HepG2 (cell line): ENCODE data around the gene RUNX3. TPM values are rescaled to one million over a fixed set of nuclear protein-coding genes. Genes with fewer than 3 reads are reported as not detected.

Experiments used
- ATF7 ChIP-seq, 2 experiments: fragments of 450-650 bp in 1 of 2; sonication (generic) in 1 of 2; formaldehyde crosslinking in 1 of 2; IDR thresholded peaks; 2 replicates each; pipeline versions ENCODE4 v1.4.0 to v1.6.1; 2016 to 2020; ENCODE audit warnings: antibody characterized with exemption in 1 of 2, mild to moderate bottlenecking in 1 of 2, missing genetic modification reagents in 1 of 2
- CBX1 ChIP-seq: IDR thresholded peaks from one replicate; pipeline ENCODE4 v1.6.1; 2016; ENCODE audit warnings: antibody characterized with exemption, low read depth
- DMTF1 ChIP-seq: sonication (generic); formaldehyde crosslinking; IDR thresholded peaks from 2 replicates; pipeline ENCODE4 v1.4.0; 2020; ENCODE audit warnings: mild to moderate bottlenecking, missing genetic modification reagents
- FOXM1 ChIP-seq: sonication (generic); formaldehyde crosslinking; IDR thresholded peaks from 2 replicates; pipeline ENCODE4 v1.5.0; 2020; ENCODE audit warnings: missing genetic modification reagents
- GATAD1 ChIP-seq: IDR thresholded peaks from 2 replicates; pipeline ENCODE4 v1.6.1; 2016; ENCODE audit warnings: missing genetic modification reagents, missing compliant biosample characterization
- HCFC1 ChIP-seq: fragments of 150-350 bp; IDR thresholded peaks from 2 replicates; pipeline ENCODE4 v1.6.1; 2014; ENCODE audit warnings: low read depth, low read length
- IRF1 ChIP-seq: sonication (generic); formaldehyde crosslinking; IDR thresholded peaks from 2 replicates; pipeline ENCODE4 v1.4.0; 2020; ENCODE audit warnings: low read depth, mild to moderate bottlenecking, missing genetic modification reagents
- KDM1A ChIP-seq: IDR thresholded peaks from 2 replicates; pipeline ENCODE4 v1.6.1; 2016; ENCODE audit warnings: missing compliant biosample characterization
- KLF6 ChIP-seq: IDR thresholded peaks from 2 replicates; pipeline ENCODE4 v1.8.0; 2016; ENCODE audit warnings: missing biosample characterization, missing genetic modification reagents
- MED13 ChIP-seq: sonication (generic); formaldehyde crosslinking; IDR thresholded peaks from 2 replicates; pipeline ENCODE4 v1.5.0; 2020; ENCODE audit warnings: missing genetic modification reagents
- MXD4 ChIP-seq: IDR thresholded peaks from 2 replicates; pipeline ENCODE4 v1.6.1; 2016; ENCODE audit warnings: mild to moderate bottlenecking, missing biosample characterization, missing genetic modification reagents
- NKX3-1 ChIP-seq: sonication (generic); formaldehyde crosslinking; IDR thresholded peaks from 2 replicates; pipeline ENCODE4 v1.5.0; 2020; ENCODE audit warnings: missing genetic modification reagents
- PHF21A ChIP-seq: sonication (generic); formaldehyde crosslinking; IDR thresholded peaks from 2 replicates; pipeline ENCODE4 v1.5.0; 2020; ENCODE audit warnings: mild to moderate bottlenecking, missing genetic modification reagents
- PRDM4 ChIP-seq: sonication (generic); formaldehyde crosslinking; IDR thresholded peaks from 2 replicates; pipeline ENCODE4 v1.9.0; 2021; ENCODE audit warnings: missing genetic modification reagents, borderline replicate concordance
- REPIN1 ChIP-seq: sonication (generic); formaldehyde crosslinking; IDR thresholded peaks from 2 replicates; pipeline ENCODE4 v1.8.0; 2022; ENCODE audit warnings: missing genetic modification reagents, low read depth, mild to moderate bottlenecking, borderline replicate concordance
- TFDP2 ChIP-seq: sonication (generic); formaldehyde crosslinking; IDR thresholded peaks from 2 replicates; pipeline ENCODE4 v1.4.0; 2020; ENCODE audit warnings: missing genetic modification reagents
- U2AF1 ChIP-seq: fragments of 200-400 bp; formaldehyde crosslinking; optimal IDR thresholded peaks from 2 replicates; pipeline ENCODE3; 2017; ENCODE audit warnings: mild to moderate bottlenecking, low read depth, low read length
- ZNF503 ChIP-seq: sonication (generic); formaldehyde crosslinking; IDR thresholded peaks from 2 replicates; pipeline ENCODE4 v1.4.0; 2020; ENCODE audit warnings: missing genetic modification reagents
- ZNF546 ChIP-seq: sonication (generic); formaldehyde crosslinking; conservative IDR thresholded peaks from 2 replicates; pipeline ENCODE4 v1.8.1; 2023; ENCODE audit warnings: mild to moderate bottlenecking, missing genetic modification reagents
- ZNF556 ChIP-seq: sonication (generic); formaldehyde crosslinking; IDR thresholded peaks from 2 replicates; pipeline ENCODE4 v1.4.0; 2020; ENCODE audit warnings: mild to moderate bottlenecking, missing genetic modification reagents, borderline replicate concordance
- ZNF792 ChIP-seq: IDR thresholded peaks from 2 replicates; pipeline ENCODE4 v1.6.1; 2016
- polyA plus RNA-seq, 8 experiments: library from polyadenylated mRNA; depleted of rRNA in 3 of 8; stranded (reverse) in 7 of 8; unstranded in 1 of 8; fragments of >200 nt; fragmentation: Illumina TruSeq in 4 of 8; extraction: Trizol in 4 of 8; gene quantifications; 2 replicates each; pipeline versions ENCODE4 v1.2.1 to v1.2.3, GENCODE V29; 2011 to 2016; ENCODE audit warnings: low read depth in 4 of 8, missing spikeins in 1 of 8, mixed read lengths in 1 of 8; ENCODE audit not compliant: insufficient read depth in 1 of 8
- total RNA-seq, 5 experiments: library from RNA; depleted of rRNA; stranded (reverse); fragments of >200 nt; fragmentation: Illumina TruSeq; extraction: Trizol; gene quantifications; 2 replicates each; pipeline ENCODE4 v1.2.3, GENCODE V29; 2016; ENCODE audit warnings: low read depth in 1 of 5

RUNX3 gene
- total and polyA plus RNA-seq, 2 of the 13 experiments (the other 11 are each of a cell fraction or from before 2014, with no cell fraction given), result 0.04 to 0.22 TPM

GRCh38 chr1:24910751-24911650 is 19.1 kb downstream of the RUNX3 start (continued):
- TF ChIP-seq ATF7 (IDR thresholded peaks at IDR 0.05) (no peak), ATF7 (CRISPR knock-in tag; IDR thresholded peaks at IDR 0.05) (0 out of 2 replicates have a peak, but pooled peaks have one; percentile 17), PRDM4 (CRISPR knock-in tag) (no peak), DMTF1 (CRISPR knock-in tag) (no peak), HCFC1 (no peak), IRF1 (CRISPR knock-in tag) (no peak), REPIN1 (CRISPR knock-in tag) (no peak), CBX1 (no peak), U2AF1 (no peak), MXD4 (CRISPR knock-in tag) (peak; percentile 53; the same call in 1 of the 2 replicates), PHF21A (CRISPR knock-in tag) (peak; percentile 77), TFDP2 (CRISPR knock-in tag) (no peak), GATAD1 (CRISPR knock-in tag) (no peak), ZNF503 (0 out of 2 replicates have a peak, but pooled peaks have one; percentile 36), ZNF556 (CRISPR knock-in tag) (no peak), MED13 (CRISPR knock-in tag) (no peak), KLF6 (CRISPR knock-in tag) (peak; percentile 68), ZNF546 (CRISPR knock-in tag) (no peak), FOXM1 (CRISPR knock-in tag) (no peak), KDM1A (CRISPR knock-in tag) (no peak), NKX3-1 (CRISPR knock-in tag) (no peak), ZNF792 (CRISPR knock-in tag) (no peak; the same call in 1 of the 2 replicates)
